DOHH2 (cell line): ENCODE results near the gene WDFY3.

Source experiments
- H3F3A ChIP-seq: fragments of 200-600 bp; sonication (generic), shearing (Covaris generic); 2 replicates; pipeline ENCODE4 v1.6.0; 2016; ENCODE audit warnings: antibody characterized with exemption, mild to moderate bottlenecking; ENCODE audit not compliant: control insufficient read depth, insufficient read depth
- H3K27ac ChIP-seq: fragments of 200-600 bp; sonication (generic); 2 replicates; pipeline ENCODE4 v1.5.1; 2014; ENCODE audit warnings: low read depth, mild to moderate bottlenecking, low read length, moderate library complexity
- H3K27me3 ChIP-seq: fragments of 200-600 bp; sonication (generic); 2 replicates; pipeline ENCODE4 v1.6.1; 2014; ENCODE audit warnings: mild to moderate bottlenecking, low read length, mixed read lengths; ENCODE audit not compliant: control insufficient read depth
- H3K36me3 ChIP-seq: fragments of 200-600 bp; sonication (generic); 2 replicates; pipeline ENCODE4 v1.6.1; 2014; ENCODE audit warnings: mild to moderate bottlenecking, low read length, moderate library complexity, mixed read lengths; ENCODE audit not compliant: control insufficient read depth
- H3K4me1 ChIP-seq: fragments of 200-600 bp; sonication (generic); 2 replicates; pipeline ENCODE4 v1.6.1; 2014; ENCODE audit warnings: mild to moderate bottlenecking, low read length, mixed read lengths; ENCODE audit not compliant: control insufficient read depth
- H3K4me2 ChIP-seq: fragments of 200-600 bp; sonication (generic); 2 replicates; pipeline ENCODE4 v1.6.0; 2014; ENCODE audit warnings: mild to moderate bottlenecking, low read length, moderate library complexity
- H3K4me3 ChIP-seq: fragments of 200-600 bp; sonication (generic); 2 replicates; pipeline ENCODE4 v1.5.1; 2014; ENCODE audit warnings: mild to moderate bottlenecking, low read length, mixed read lengths
- H3K79me2 ChIP-seq: fragments of 200-600 bp; sonication (generic); 2 replicates; pipeline ENCODE4 v1.6.1; 2014; ENCODE audit warnings: mild to moderate bottlenecking, low read length, mixed read lengths; ENCODE audit not compliant: control insufficient read depth
- H3K9me2 ChIP-seq: fragments of 200-600 bp; sonication (generic); replicated peaks from 2 replicates; pipeline ENCODE4 v1.6.1; 2014; ENCODE audit warnings: mild to moderate bottlenecking, low read length, mixed read lengths; ENCODE audit not compliant: control insufficient read depth
- H3K9me3 ChIP-seq: fragments of 200-600 bp; sonication (generic); 2 replicates; pipeline ENCODE4 v1.6.1; 2014; ENCODE audit warnings: antibody characterized with exemption, low read length, mixed read lengths; ENCODE audit not compliant: control insufficient read depth, insufficient read depth
- H4K20me1 ChIP-seq: fragments of 200-600 bp; sonication (generic); 2 replicates; pipeline ENCODE4 v1.6.0; 2014; ENCODE audit warnings: low read depth, mild to moderate bottlenecking, antibody characterized with exemption, low read length, moderate library complexity; ENCODE audit not compliant: control insufficient read depth, insufficient read depth
- EZH2phosphoT487 ChIP-seq: fragments of 200-600 bp; sonication (generic); IDR thresholded peaks from 2 replicates; pipeline ENCODE4 v1.6.1; 2017; ENCODE audit warnings: borderline replicate concordance, mild to moderate bottlenecking, antibody characterized with exemption, low read length, moderate library complexity, mixed read lengths
- TF ChIP-seq, protein P1 (sequence below): fragments of 200-600 bp; sonication (generic); IDR thresholded peaks from one replicate; pipeline ENCODE4 v1.5.1; 2014; ENCODE audit warnings: antibody characterized with exemption, mild to moderate bottlenecking, low read depth, low read length; ENCODE audit not compliant: poor library complexity, severe bottlenecking

The WDFY3 gene

GRCh38 chr4:84856468-84857049, 109.9 kb downstream of the WDFY3 start:
- Histone ChIP-seq H4K20me1 (no peaks in the 10 kb centered on the region), H3K4me2 (no peak overlapping the region)

GRCh38 chr4:84855774-84856173, 110.7 kb downstream of the WDFY3 start:
- H3K36me3 ChIP-seq, result no peaks in the 10 kb centered on the region
- no peaks in the 10 kb centered on the region for H3F3A ChIP-seq
- H3K79me2 ChIP-seq, result no peaks in the 10 kb centered on the region
- H4K20me1 ChIP-seq, result no peaks in the 10 kb centered on the region
- H3K27ac ChIP-seq, result no peak overlapping the region
- no peak overlapping the region for H3K4me2 ChIP-seq
- H3K4me1 ChIP-seq, result no peaks in the 10 kb centered on the region
- no peak overlapping the region for H3K4me3 ChIP-seq
- H3K27me3 ChIP-seq, result no peaks in the 10 kb centered on the region
- TF ChIP-seq, protein P1, sequence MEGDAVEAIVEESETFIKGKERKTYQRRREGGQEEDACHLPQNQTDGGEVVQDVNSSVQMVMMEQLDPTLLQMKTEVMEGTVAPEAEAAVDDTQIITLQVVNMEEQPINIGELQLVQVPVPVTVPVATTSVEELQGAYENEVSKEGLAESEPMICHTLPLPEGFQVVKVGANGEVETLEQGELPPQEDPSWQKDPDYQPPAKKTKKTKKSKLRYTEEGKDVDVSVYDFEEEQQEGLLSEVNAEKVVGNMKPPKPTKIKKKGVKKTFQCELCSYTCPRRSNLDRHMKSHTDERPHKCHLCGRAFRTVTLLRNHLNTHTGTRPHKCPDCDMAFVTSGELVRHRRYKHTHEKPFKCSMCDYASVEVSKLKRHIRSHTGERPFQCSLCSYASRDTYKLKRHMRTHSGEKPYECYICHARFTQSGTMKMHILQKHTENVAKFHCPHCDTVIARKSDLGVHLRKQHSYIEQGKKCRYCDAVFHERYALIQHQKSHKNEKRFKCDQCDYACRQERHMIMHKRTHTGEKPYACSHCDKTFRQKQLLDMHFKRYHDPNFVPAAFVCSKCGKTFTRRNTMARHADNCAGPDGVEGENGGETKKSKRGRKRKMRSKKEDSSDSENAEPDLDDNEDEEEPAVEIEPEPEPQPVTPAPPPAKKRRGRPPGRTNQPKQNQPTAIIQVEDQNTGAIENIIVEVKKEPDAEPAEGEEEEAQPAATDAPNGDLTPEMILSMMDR, result no peak
- TF ChIP-seq EZH2phosphoT487, result no peak
- no peaks in the 10 kb centered on the region for H3K9me2 ChIP-seq
- no peaks in the 10 kb centered on the region for H3K9me3 ChIP-seq

More at GRCh38 chr4:84856468-84857049, 109.9 kb downstream of the WDFY3 start:
- Histone ChIP-seq H3K36me3 (no peaks in the 10 kb centered on the region), H3F3A (no peaks in the 10 kb centered on the region), H3K9me3 (no peaks in the 10 kb centered on the region), H3K4me3 (no peak overlapping the region), H3K27me3 (no peaks in the 10 kb centered on the region), H3K9me2 (no peaks in the 10 kb centered on the region), H3K27ac (no peak overlapping the region), H3K79me2 (no peaks in the 10 kb centered on the region), H3K4me1 (no peaks in the 10 kb centered on the region)
- no peak for TF ChIP-seq EZH2phosphoT487
- TF ChIP-seq, protein P1, result no peak

GRCh38 chr4:84852081-84852480, 114.4 kb downstream of the WDFY3 start:
- Histone ChIP-seq H3K27me3 (no peaks in the 10 kb centered on the region), H3K79me2 (no peaks in the 10 kb centered on the region), H4K20me1 (no peaks in the 10 kb centered on the region), H3K36me3 (no peaks in the 10 kb centered on the region), H3K4me1 (no peaks in the 10 kb centered on the region), H3K9me3 (no peaks in the 10 kb centered on the region), H3K27ac (no peak overlapping the region), H3K4me2 (no peak overlapping the region), H3K4me3 (no peak overlapping the region), H3K9me2 (no peaks in the 10 kb centered on the region), H3F3A (no peaks in the 10 kb centered on the region)
- TF ChIP-seq EZH2phosphoT487, result no peak
- TF ChIP-seq, protein P1, result no peak
